ENCODE results near the gene ITGB7. TPM values are rescaled to one million over a fixed set of nuclear protein-coding genes. Genes with fewer than 3 reads are reported as not detected.
A peak's percentile ranks its signal among the peaks of the same experiment; 100 is the strongest.

Gene ITGB7
- total and polyA plus RNA-seq, 10 of the 15 experiments (the other 5 are each of a cell fraction or from before 2014, with no cell fraction given) = 54.5 to 487 (median 252) TPM

DNA sequence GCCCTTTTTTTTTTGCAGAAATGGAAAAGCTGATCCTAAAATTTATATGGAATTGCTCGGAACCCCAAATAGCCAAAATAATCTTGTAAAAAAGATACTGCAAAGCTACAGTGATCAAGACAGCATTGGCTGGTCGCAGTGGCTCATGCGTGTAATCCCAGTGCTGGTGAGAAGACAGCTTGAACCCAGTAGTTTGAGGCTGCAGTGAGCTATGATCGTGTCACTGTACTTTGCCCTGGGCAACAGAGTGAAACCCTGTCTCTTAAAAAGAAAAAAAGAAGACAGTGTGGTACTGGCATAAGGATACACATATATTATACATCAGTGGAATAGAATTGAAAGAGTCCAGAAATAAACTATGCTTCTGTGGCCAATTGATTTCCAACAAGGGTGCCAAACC, 5.4 kb downstream of the ITGB7 start:
- Histone ChIP-seq H2AFZ (ENCODE audit: control insufficient read depth, low read depth, low read length) (no peak overlapping the region), H3K36me3 (ENCODE audit: control insufficient read depth in 2 of 2, insufficient read depth in 2 of 2, low read length in 1 of 2) (peaks cover 13 to 23% of the 10 kb centered on the region in 2 experiments), H3K9ac (ENCODE audit: control insufficient read depth, insufficient read depth, low read length) (no peak overlapping the region), H3K4me1 (ENCODE audit: control insufficient read depth, insufficient read depth, low read length) (peaks cover 47% of the 10 kb centered on the region), H4K20me1 (ENCODE audit: control insufficient read depth, insufficient read depth) (no peaks in the 10 kb centered on the region), H3K27ac (ENCODE audit: control insufficient read depth, insufficient read depth) (peak overlapping the region; percentile 69), H3K27me3 (replicated peaks in 1 of 2; ENCODE audit: control insufficient read depth in 2 of 2, insufficient read depth in 2 of 2, low read length in 1 of 2) (no peaks in the 10 kb centered on the region), H3K4me3 (peak overlapping the region; percentile 90), H3K79me2 (ENCODE audit: control insufficient read depth, insufficient read depth, low read length) (peaks cover 68% of the 10 kb centered on the region), H3K4me2 (ENCODE audit: control insufficient read depth, insufficient read depth) (peak overlapping the region; percentile 84), H3K9me3 (replicated peaks; ENCODE audit: control insufficient read depth, insufficient read depth, low read length) (no peaks in the 10 kb centered on the region)
- CTCF ChIA-PET = interaction anchor here (1.0 to 7.7 kb wide), 16 partner anchors 9 to 136 kb away, joined by 3 to 78 read pairs (median 4); partner anchors contain the start of genes ESPL1, ITGB7 and PFDN5
- 46% methylated on average over 4 of the region's 4 CpGs for WGBS (ENCODE audit: insufficient coverage, insufficient replicate concordance, low lambda C conversion rate, missing lambda C conversion rate)
- BruUV-seq (replicated peaks) = no TSS peak
- POLR2A ChIA-PET = interaction anchor here (0.7 to 5.1 kb wide), 12 partner anchors 8 to 109 kb away, joined by 3 to 47 read pairs (median 4); partner anchors contain the start of genes CSAD, ITGB7, PFDN5 and ZNF740
- RAD21 ChIA-PET (ENCODE audit: unreplicated experiment) = interaction anchor here (0.6 to 4.8 kb wide), 11 partner anchors 9 to 67 kb away, joined by 3 to 23 read pairs (median 5); partner anchors contain the start of genes CSAD, ESPL1 and ZNF740
- TF ChIP-seq PAX8 (IDR thresholded peaks at IDR 0.05) = no peak
- ATAC-seq (peak; percentile 39), FAIRE-seq (no peak), DNase-seq (ENCODE audit: low read depth, low spot score) (no peak)
- in situ Hi-C loops (cut with MboI) = no loop called here
- SMC1A ChIA-PET (ENCODE audit: uncharacterized antibody, unreplicated experiment) = interaction anchor here (0.6 to 6.0 kb wide), 15 partner anchors 8 to 128 kb away, joined by 3 to 29 read pairs (median 4); partner anchors contain the start of genes CSAD, ESPL1 and ZNF740
- intact Hi-C loops (cut with micrococcal nuclease; ENCODE audit: unreplicated experiment) = loop anchor here (2.0 kb wide), 1 partner anchor 21 kb away; the partner anchor contains the start of genes CSAD and ZNF740

DNA sequence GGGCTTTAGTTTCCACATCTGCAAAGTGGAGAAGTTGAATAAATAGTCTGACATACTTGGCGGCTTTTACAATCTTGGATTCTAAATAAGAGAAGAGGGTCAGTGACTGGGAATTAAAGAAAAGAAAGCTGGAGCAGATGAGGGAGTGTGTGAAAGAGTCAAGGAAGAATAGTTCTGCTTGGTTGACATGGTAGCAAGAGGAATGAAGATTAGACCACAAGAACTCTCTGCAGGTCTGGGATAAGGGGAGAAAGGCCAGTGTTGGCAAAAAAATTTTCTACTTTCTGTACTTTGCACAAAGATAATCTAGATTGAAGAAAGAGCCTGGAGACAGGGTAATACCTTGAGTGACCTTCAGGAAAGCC, 5.9 kb downstream of the ITGB7 start:
- Histone ChIP-seq H3K79me2 (ENCODE audit: control insufficient read depth, insufficient read depth, low read length) (peaks cover 63% of the 10 kb centered on the region), H3K4me1 (ENCODE audit: control insufficient read depth, insufficient read depth, low read length) (peaks cover 47% of the 10 kb centered on the region), H3K27me3 (replicated peaks in 1 of 2; ENCODE audit: control insufficient read depth in 2 of 2, insufficient read depth in 2 of 2, low read length in 1 of 2) (no peaks in the 10 kb centered on the region), H3K4me3 (peak overlapping the region; percentile 90), H3K27ac (ENCODE audit: control insufficient read depth, insufficient read depth) (peak overlapping the region; percentile 69), H3K36me3 (ENCODE audit: control insufficient read depth in 2 of 2, insufficient read depth in 2 of 2, low read length in 1 of 2) (peaks cover 17 to 28% of the 10 kb centered on the region in 2 experiments), H3K9ac (ENCODE audit: control insufficient read depth, insufficient read depth, low read length) (peak overlapping the region; percentile 42), H3K9me3 (replicated peaks; ENCODE audit: control insufficient read depth, insufficient read depth, low read length) (no peaks in the 10 kb centered on the region), H3K4me2 (ENCODE audit: control insufficient read depth, insufficient read depth) (peak overlapping the region; percentile 84), H2AFZ (ENCODE audit: control insufficient read depth, low read depth, low read length) (no peak overlapping the region), H4K20me1 (ENCODE audit: control insufficient read depth, insufficient read depth) (no peaks in the 10 kb centered on the region)
- ChIA-PET POLR2A (interaction anchor here (0.7 to 5.1 kb wide), 11 partner anchors 8 to 132 kb away, joined by 3 to 47 read pairs (median 4); partner anchors contain the start of genes CSAD, ITGB7, PFDN5 and ZNF740), CTCF (interaction anchor here (1.0 to 7.7 kb wide), 17 partner anchors 10 to 136 kb away, joined by 3 to 78 read pairs (median 4); partner anchors contain the start of genes AAAS, ESPL1, ITGB7 and PFDN5), SMC1A (ENCODE audit: uncharacterized antibody, unreplicated experiment) (interaction anchor here (0.6 to 6.0 kb wide), 19 partner anchors 9 to 128 kb away, joined by 3 to 29 read pairs (median 4); partner anchors contain the start of genes AAAS, CSAD, ESPL1 and ZNF740), RAD21 (ENCODE audit: unreplicated experiment) (interaction anchor here (0.6 to 4.8 kb wide), 13 partner anchors 9 to 67 kb away, joined by 3 to 26 read pairs (median 5); partner anchors contain the start of genes CSAD, ESPL1 and ZNF740)
- ATAC-seq = no peak
- no peak for FAIRE-seq
- in situ Hi-C loops (cut with MboI) = no loop called here
- WGBS (ENCODE audit: insufficient coverage, insufficient replicate concordance, low lambda C conversion rate, missing lambda C conversion rate) = 4% methylated on average over 1 of the region's 1 CpG
- BruUV-seq (replicated peaks) = no TSS peak
- no peak for DNase-seq (ENCODE audit: low read depth, low spot score)
- TF ChIP-seq, protein P1, sequence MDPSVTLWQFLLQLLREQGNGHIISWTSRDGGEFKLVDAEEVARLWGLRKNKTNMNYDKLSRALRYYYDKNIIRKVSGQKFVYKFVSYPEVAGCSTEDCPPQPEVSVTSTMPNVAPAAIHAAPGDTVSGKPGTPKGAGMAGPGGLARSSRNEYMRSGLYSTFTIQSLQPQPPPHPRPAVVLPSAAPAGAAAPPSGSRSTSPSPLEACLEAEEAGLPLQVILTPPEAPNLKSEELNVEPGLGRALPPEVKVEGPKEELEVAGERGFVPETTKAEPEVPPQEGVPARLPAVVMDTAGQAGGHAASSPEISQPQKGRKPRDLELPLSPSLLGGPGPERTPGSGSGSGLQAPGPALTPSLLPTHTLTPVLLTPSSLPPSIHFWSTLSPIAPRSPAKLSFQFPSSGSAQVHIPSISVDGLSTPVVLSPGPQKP (IDR thresholded peaks at IDR 0.05; ENCODE audit: low read depth, low read length) = 0 out of 2 replicates have a peak, but pooled peaks have one; percentile 17
- TF ChIP-seq FOXM1 (IDR thresholded peaks at IDR 0.05; ENCODE audit: low read depth, low read length) = no peak
- intact Hi-C loops (cut with micrococcal nuclease; ENCODE audit: unreplicated experiment) = loop anchor here (2.0 kb wide), 1 partner anchor 20 kb away; the partner anchor contains the start of genes CSAD and ZNF740

Data from GM12878 (cell line).